ENCODE measurements around the gene PTGES2. TPM values are rescaled to one million over a fixed set of nuclear protein-coding genes. Genes with fewer than 3 reads are reported as not detected.
"Not testable (repeated sequence)": the region's sequence is repeated elsewhere in the genome, so short reads cannot be mapped to it uniquely, and the experiment has no call there.

PTGES2 gene
- total RNA-seq, 1 donor from 2014 or later = 47.5 TPM

- H3K4me1 ChIP-seq (ENCODE audit: control insufficient read depth in 3 of 3, insufficient read depth in 3 of 3, low read length in 3 of 3) = peaks cover 27 to 43% (median 38%) of the 10 kb centered on the region in 3 donors
- peak overlapping the region in 1 of 3 donors; percentile 17 for H3K9ac ChIP-seq (ENCODE audit: low read depth in 1 of 3, low read length in 3 of 3)
- no peaks in the 10 kb centered on the region for H3K27me3 ChIP-seq (ENCODE audit: control insufficient read depth in 3 of 3, insufficient read depth in 3 of 3, low read length in 3 of 3)
- H3K27ac ChIP-seq (ENCODE audit: low read depth, low read length) = peak overlapping the region; percentile 45
- H3K36me3 ChIP-seq (ENCODE audit: control insufficient read depth in 3 of 3, insufficient read depth in 3 of 3, low read length in 3 of 3) = no peaks in the 10 kb centered on the region
- H3K9me3 ChIP-seq (ENCODE audit: control insufficient read depth in 3 of 3, low read length in 3 of 3) = no peaks in the 10 kb centered on the region
- H3K4me3 ChIP-seq (ENCODE audit: low read length in 3 of 3) = peak overlapping the region; percentile 32 to 48 (median 41)
Measured at GRCh38 chr9:128077847-128078503, 49.6 kb downstream of the PTGES2 start.

GRCh38 chr9:128073253-128073886, 54.2 kb downstream of the PTGES2 start:
- Histone ChIP-seq H3K4me3 (ENCODE audit: low read length in 3 of 3) (no peak overlapping the region), H3K9me3 (ENCODE audit: control insufficient read depth in 3 of 3, low read length in 3 of 3) (no peaks in the 10 kb centered on the region), H3K9ac (ENCODE audit: low read depth in 1 of 3, low read length in 3 of 3) (peak overlapping the region in 1 of 3 donors; percentile 50), H3K27ac (ENCODE audit: low read depth, low read length) (peak overlapping the region; percentile 77), H3K27me3 (ENCODE audit: control insufficient read depth in 3 of 3, insufficient read depth in 3 of 3, low read length in 3 of 3) (no peaks in the 10 kb centered on the region), H3K36me3 (ENCODE audit: control insufficient read depth in 3 of 3, insufficient read depth in 3 of 3, low read length in 3 of 3) (no peaks in the 10 kb centered on the region), H3K4me1 (ENCODE audit: control insufficient read depth in 3 of 3, insufficient read depth in 3 of 3, low read length in 3 of 3) (peaks cover 33 to 41% (median 34%) of the 10 kb centered on the region in 3 donors)

GRCh38 chr9:128072144-128073021, 55.1 kb downstream of the PTGES2 start:
- Histone ChIP-seq H3K9me3 (ENCODE audit: control insufficient read depth in 3 of 3, low read length in 3 of 3) (no peaks in the 10 kb centered on the region), H3K4me3 (ENCODE audit: low read length in 3 of 3) (no peak overlapping the region), H3K27me3 (ENCODE audit: control insufficient read depth in 3 of 3, insufficient read depth in 3 of 3, low read length in 3 of 3) (no peaks in the 10 kb centered on the region), H3K36me3 (ENCODE audit: control insufficient read depth in 3 of 3, insufficient read depth in 3 of 3, low read length in 3 of 3) (no peaks in the 10 kb centered on the region), H3K27ac (ENCODE audit: low read depth, low read length) (peak overlapping the region; percentile 77), H3K9ac (ENCODE audit: low read depth in 1 of 3, low read length in 3 of 3) (peak overlapping the region; percentile 27 to 50 (median 44)), H3K4me1 (ENCODE audit: control insufficient read depth in 3 of 3, insufficient read depth in 3 of 3, low read length in 3 of 3) (peaks cover 27 to 37% (median 27%) of the 10 kb centered on the region in 3 donors)

- H3K4me3 ChIP-seq (ENCODE audit: low read length in 3 of 3); H3K27me3 ChIP-seq (ENCODE audit: control insufficient read depth in 3 of 3, insufficient read depth in 3 of 3, low read length in 3 of 3); H3K9me3 ChIP-seq (ENCODE audit: control insufficient read depth in 3 of 3, low read length in 3 of 3); H3K36me3 ChIP-seq (ENCODE audit: control insufficient read depth in 3 of 3, insufficient read depth in 3 of 3, low read length in 3 of 3): not testable (repeated sequence)
- Histone ChIP-seq H3K9ac (ENCODE audit: low read depth in 1 of 3, low read length in 3 of 3) (peak overlapping the region in 1 of 3 donors; percentile 50), H3K27ac (ENCODE audit: low read depth, low read length) (peak overlapping the region; percentile 77), H3K4me1 (ENCODE audit: control insufficient read depth in 3 of 3, insufficient read depth in 3 of 3, low read length in 3 of 3) (peaks cover 31 to 44% (median 33%) of the 10 kb centered on the region in 3 donors)
Measured at GRCh38 chr9:128071475-128071874, 56.1 kb downstream of the PTGES2 start.

- Histone ChIP-seq H3K9me3 (ENCODE audit: control insufficient read depth in 3 of 3, low read length in 3 of 3) (no peaks in the 10 kb centered on the region), H3K27me3 (ENCODE audit: control insufficient read depth in 3 of 3, insufficient read depth in 3 of 3, low read length in 3 of 3) (no peaks in the 10 kb centered on the region), H3K27ac (ENCODE audit: low read depth, low read length) (no peak overlapping the region), H3K9ac (ENCODE audit: low read depth in 1 of 3, low read length in 3 of 3) (no peak overlapping the region), H3K4me1 (ENCODE audit: control insufficient read depth in 3 of 3, insufficient read depth in 3 of 3, low read length in 3 of 3) (peaks cover 37 to 50% (median 39%) of the 10 kb centered on the region in 3 donors), H3K36me3 (ENCODE audit: control insufficient read depth in 3 of 3, insufficient read depth in 3 of 3, low read length in 3 of 3) (no peaks in the 10 kb centered on the region), H3K4me3 (ENCODE audit: low read length in 3 of 3) (peak overlapping the region in 1 of 3 donors; percentile 5)
Measured at GRCh38 chr9:128070874-128071273, 56.7 kb downstream of the PTGES2 start.

Other genes starting within 250 kb of the PTGES2 start
- gene ST6GALNAC6, start 228.1 kb downstream of the PTGES2 start, total RNA-seq = 33.9 TPM
- gene ST6GALNAC4, start 210.7 kb downstream of the PTGES2 start, total RNA-seq = 23.5 TPM
- gene PIP5KL1, start 197.0 kb downstream of the PTGES2 start, total RNA-seq = not detected
- 7.3 TPM for gene DPM2, start 189.9 kb downstream of the PTGES2 start, total RNA-seq
- 8.9 TPM for gene EEIG1, start 146.7 kb downstream of the PTGES2 start, total RNA-seq
- gene NAIF1, start 60.4 kb downstream of the PTGES2 start, total RNA-seq = 8.9 TPM
- 13.0 TPM for gene SLC25A25, start 59.5 kb downstream of the PTGES2 start, total RNA-seq
- 2.1 TPM for gene LCN2, start 21.7 kb upstream of the PTGES2 start, total RNA-seq
- gene BBLN, start 32.5 kb upstream of the PTGES2 start, total RNA-seq = 7.8 TPM
- 12.0 TPM for gene CIZ1, start 63.8 kb upstream of the PTGES2 start, total RNA-seq
- 20.4 TPM for gene DNM1, start 75.7 kb upstream of the PTGES2 start, total RNA-seq
- gene GOLGA2, start 148.3 kb upstream of the PTGES2 start, total RNA-seq = 85.1 TPM
- 17.7 TPM for gene SWI5, start 148.5 kb upstream of the PTGES2 start, total RNA-seq
- gene TRUB2, start 194.7 kb upstream of the PTGES2 start, total RNA-seq = 11.0 TPM
- gene COQ4, start 195.1 kb upstream of the PTGES2 start, total RNA-seq = 17.2 TPM
- gene SLC27A4, start 212.8 kb upstream of the PTGES2 start, total RNA-seq = 9.4 TPM
- gene URM1, start 243.6 kb upstream of the PTGES2 start, total RNA-seq = 26.6 TPM

Data from skeletal muscle tissue (tissue), 4 donors.